ENCODE measurements around the gene CEMIP.

Gene CEMIP

DNA sequence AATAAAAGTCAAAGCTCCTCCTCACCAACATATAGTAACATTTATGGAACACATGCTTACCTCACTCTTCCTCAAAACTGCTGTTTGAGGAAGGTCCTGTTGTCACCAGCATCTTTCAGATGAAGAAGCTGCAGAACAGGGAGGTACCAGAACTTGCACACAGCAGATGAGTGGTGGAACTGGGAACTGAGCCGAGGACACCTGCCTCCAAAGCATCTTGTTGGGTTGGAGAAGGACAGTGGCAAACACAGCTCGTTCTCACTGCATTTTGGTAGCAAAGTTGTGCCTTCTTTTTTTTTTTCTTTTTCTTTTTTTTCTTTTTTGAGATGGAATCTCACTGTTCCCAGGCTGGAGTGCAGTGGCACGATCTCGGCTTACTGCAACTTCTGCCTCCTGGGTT is 76.0 kb downstream of the CEMIP start:
- no peak for DNase-seq

GRCh38 chr15:80856400-80856799 is 77.2 kb downstream of the CEMIP start:
- no peak for DNase-seq

DNA sequence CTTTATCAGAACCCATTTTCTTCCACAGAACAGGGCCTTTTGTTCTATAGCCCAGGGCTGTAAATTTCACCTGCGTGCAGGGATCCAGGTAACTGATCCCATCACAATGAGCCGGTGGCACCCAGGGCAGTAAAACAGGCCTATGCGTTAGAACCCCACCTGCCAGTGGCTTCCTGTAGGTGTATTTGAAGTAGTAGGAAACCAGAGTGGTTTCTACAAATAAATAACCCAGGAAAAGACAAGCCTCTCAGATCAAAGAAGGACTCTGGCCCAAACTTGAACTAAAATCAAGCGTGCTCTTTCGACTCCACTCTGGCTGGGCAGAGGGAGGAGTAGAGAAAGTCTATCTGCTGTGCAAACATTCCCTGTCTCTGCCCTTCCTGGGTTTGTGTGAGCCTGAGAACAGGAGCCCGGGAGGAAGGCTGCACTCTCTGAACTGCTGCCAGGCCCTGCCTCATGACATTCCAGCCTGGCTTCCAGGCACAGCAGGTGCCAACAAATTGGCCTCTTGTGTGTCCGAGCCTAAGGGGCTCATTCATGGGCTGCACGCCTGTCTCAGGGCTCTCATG is 77.7 kb downstream of the CEMIP start:
- DNase-seq: no peak

GRCh38 chr15:80861731-80862170 is 82.6 kb downstream of the CEMIP start:
- DNase-seq: no peak

DNA sequence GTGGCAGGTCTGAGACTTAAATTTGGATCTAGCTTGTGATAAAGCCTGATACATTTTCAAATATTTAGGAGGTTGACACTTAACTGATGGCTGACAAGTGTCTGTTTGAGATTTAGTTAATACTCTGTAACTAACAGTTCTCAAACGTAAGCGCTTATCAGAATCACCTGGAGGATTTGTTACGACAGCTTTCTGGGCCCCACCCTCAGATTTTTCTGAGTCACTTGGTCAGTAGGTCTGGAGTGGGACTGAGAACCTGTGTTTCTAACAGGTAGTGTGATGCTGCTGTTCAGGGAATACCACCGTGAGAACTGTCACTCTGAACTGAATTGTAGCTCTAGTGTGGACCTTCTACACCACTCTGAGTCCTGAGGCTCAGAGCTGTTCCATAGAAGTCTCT is 85.5 kb downstream of the CEMIP start:
- no peak for DNase-seq

- DNase-seq: no peak
Observed at GRCh38 chr15:80866936-80867335, 87.8 kb downstream of the CEMIP start.

DNA sequence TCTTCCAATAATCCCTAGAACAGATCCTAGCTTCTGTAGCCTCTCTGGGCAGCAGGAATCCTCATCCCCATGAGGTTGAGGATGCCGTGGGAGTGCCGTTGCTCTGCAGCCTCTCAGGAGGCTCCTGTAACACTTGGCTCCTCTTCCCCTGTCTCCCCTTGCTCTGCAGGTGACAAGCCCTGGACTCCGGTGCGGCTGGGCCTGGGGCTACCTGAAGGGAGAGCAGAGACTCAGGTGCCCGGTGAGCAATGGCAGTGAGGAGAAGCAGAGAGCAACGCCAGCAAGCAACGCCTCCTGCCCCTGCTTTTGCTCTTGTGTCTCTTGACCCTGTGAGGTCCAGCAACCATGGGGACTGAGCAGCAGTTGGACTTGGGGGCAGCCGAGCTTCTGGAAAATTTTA is 91.2 kb downstream of the CEMIP start:
- DNase-seq: no peak

DNA sequence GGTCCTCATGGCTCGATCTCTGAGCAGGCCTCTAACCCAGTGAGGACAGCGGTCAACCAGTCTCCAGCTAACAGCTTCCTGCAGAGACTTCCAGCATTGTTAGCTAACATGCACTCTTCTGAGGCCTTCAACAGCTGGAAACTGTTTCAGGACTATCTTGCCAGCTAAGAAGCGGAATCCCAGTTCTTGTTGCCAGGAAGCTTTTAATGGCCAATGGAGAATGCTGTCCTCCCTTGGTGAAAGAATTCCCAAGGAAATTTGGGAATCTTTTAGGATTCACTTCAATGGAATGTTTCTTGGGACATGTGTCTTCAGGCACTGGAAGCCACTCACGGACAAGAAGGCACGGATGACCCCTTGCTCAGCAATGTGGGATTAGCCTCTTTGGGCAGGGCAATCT is 91.7 kb downstream of the CEMIP start:
- no peak for DNase-seq

- DNase-seq: no peak
Observed at GRCh38 chr15:80871858-80872257, 92.7 kb downstream of the CEMIP start.

DNA sequence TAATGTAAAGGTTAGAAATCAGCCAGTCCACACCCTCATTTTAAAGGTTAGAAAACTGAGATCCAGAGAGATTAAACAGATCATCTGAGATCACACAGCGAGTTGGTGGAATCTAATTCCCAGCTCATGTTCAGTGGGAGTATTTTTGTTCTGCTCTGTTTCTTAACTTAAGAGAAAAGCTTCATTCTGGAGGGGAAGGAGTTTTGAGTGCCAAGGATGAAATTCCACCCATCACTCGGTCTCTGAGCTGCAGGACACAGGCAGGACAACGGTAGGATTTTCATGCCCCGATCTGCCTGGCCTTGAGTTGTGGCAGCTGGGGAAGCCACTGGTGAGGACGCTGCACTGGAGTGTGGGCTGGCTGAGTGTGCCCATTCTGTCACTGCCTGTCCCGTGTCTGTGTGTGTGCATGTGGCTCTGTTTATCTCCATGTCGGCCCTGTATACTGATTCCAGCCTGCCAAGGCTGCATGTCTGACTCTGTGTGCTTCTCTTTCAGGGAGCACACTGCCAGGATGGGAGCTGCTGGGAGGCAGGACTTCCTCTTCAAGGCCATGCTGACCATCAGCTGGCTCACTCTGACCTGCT is 94.3 kb downstream of the CEMIP start:
- no peak for DNase-seq

DNA sequence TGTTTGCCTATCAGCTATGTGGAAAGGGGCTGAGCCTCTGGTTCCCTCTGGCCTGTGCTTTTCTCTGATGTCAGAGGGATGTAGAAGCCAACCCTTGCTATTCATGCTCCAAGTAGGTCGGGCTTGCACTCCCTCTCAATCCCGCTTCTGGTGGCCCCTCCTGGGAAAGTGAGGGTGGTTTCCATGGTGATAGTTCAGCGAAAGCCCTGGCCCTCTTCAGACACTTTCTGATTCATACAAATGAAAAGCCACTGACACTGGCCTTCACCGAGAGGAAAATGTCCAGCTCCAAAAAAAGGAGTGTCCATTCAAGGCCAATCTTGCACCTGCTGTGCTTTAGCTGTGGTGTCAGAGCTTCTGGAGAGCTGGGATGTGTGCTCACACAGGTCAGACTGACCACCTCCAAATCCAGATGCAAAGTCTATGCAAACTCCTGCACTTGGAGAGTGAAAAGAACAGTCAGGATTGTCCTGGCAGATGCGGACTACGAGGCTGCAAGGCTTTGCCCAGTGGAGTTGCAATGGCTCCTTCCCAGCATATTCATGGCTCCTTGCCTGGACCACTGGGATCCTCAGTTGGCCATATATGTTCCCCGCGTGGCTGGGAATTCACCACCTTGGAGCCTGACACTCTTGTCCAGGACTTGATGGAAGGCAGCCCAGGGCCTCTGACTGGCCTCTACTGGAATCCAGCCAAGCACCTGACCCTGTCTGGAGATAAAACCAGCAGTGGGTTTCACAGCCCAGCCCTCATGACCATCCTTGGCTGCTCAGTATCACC is 96.6 kb downstream of the CEMIP start:
- no peak for DNase-seq

GRCh38 chr15:80876348-80876674 is 97.1 kb downstream of the CEMIP start:
- no peak for DNase-seq

DNA sequence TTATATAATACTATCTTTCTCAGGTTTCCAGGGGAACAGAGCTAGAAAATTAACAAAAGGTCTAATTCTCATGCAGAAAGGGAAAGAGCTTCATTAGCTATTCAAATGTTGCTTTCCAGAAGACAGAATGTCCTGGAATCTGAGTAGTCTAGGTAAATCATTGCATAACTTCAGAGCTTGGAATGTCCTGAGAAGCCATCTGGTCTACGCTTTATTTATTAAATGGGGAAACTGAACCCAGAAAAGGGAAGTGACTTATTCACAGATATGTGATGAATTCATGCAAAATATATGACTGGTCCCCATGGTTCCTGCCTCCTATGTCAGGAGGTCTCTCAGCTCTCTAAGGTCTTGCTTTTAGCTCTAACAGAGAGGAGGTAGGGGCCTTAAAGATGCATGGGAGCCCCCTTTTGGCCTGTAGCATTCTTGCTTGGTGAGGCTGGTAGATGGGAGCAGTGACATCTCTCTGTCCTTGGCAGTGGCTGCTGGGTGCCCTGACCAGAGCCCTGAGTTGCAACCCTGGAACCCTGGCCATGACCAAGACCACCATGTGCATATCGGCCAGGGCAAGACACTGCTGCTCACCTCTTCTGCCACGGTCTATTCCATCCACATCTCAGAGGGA is 99.2 kb downstream of the CEMIP start:
- DNase-seq: no peak

- no peak for DNase-seq
Observed at GRCh38 chr15:80878867-80879250, 99.7 kb downstream of the CEMIP start.

DNA sequence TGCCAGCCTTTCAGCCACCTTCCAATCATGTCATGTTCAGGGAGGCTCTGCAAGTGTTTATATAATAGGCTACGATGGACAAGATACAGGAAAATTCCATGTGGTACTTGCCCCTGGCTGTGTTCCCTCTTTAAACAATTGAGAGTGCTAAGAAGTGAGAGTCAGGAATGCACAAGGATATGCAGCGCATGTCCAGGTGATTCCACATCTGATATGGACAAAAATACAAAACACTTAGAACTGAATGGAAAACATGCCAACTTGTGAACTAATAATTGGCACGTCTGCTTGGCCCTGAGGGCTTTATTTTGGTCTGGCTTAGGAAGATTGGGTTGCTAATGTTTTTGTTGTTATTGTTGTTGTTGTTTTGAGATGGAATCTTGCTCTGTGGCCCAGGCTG is 100.9 kb downstream of the CEMIP start:
- no peak for DNase-seq

DNA sequence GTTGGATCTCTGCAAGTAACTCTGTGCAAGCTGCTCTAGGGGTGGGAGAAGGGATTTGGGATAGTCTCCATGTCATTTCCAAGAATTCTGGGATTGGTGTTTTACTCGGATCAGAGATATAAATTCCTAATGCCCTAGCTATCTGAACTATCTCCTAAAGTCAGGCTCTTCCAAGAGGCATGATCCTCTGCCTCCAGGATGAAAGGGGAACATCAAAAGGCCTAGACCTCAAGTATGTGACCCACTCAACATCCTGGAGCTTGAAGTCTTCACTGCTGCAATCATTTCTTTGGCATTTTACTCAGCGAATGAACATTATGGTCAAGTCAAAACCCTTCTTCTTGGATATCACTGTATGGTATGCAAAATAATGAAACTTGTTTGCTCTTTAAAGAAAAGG is 104.5 kb downstream of the CEMIP start:
- no peak for DNase-seq

- no peak for DNase-seq
Observed at GRCh38 chr15:80885016-80885579, 105.9 kb downstream of the CEMIP start.

- DNase-seq: no peak
Observed at GRCh38 chr15:80887148-80887547, 108.0 kb downstream of the CEMIP start.

DNA sequence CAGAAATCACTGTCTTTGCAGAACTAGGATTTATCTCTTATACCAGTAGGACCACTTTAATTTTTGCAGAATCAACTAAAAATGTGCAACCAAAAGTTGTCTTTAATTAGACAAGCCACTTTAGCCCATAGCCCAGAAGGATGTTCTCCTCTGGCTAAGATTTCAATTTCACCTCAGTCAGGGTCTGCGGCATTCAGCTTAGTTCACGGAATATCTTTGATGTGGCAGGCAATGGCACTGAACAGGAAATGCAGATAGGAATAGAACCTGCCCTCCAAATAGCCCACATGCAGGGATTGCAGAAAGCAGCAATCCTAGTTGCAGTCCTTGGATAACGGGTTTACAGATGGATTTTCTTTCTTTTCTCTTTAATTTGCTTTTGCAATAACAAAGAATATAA is 109.7 kb downstream of the CEMIP start:
- no peak for DNase-seq

- DNase-seq: no peak
Observed at GRCh38 chr15:80890341-80891005, 111.3 kb downstream of the CEMIP start.

GRCh38 chr15:80891006-80891405 is 111.8 kb downstream of the CEMIP start:
- no peak for DNase-seq

DNA sequence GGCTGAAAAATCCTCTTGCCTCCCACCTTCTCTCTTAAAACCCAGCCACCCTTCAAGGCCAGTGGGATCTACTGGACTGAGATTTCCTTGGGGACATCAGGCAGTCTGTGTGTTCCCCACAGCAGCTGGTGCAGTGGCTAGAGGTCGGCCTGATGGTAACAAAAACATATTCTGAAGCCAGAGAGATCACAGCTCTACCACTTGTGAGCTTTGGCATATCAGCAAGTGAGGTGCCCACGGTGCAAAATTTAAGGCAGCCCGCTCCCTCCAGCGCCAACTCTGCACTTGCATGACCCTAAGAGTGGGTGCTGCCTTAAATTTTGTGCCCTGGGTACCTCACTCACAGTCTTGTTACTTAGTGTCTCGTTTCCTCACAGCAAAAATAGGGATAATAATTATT is 113.2 kb downstream of the CEMIP start:
- no peak for DNase-seq

DNA sequence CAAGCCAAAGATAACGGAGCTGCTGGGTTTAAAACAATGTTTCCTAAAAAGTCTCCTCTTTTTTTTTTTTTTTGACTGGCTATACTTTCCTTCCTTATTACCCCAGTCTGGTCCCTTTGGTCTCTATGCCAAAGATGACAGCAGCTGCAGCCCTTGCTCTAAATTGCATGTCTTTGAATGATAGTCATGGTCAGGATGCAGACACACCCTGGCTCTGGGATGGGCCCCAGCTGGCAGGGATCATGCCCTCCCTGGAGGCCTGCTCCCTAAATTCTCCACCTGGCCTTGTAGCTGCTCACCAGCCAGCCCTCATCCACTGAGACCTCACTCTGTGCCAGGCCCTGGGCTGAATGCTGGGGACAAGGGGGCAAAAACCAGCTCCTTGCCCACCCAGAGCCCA is 114.6 kb downstream of the CEMIP start:
- DNase-seq: no peak
